IPS DF 4.7 (cell line): ENCODE results near the gene MPI.

Source experiments
- DNase-seq: peaks from one replicate; pipeline ENCODE4 v3.0.0-alpha.2; 2013; ENCODE audit warnings: low spot score; ENCODE audit errors: extremely low read depth

Gene MPI

GRCh38 chr15:74889883-74890664 lies at the start of gene MPI:
TSS of gene MPI (plus strand) at chr15:74890042. CDS start at chr15:74890074, 32 bp downstream.
- no peak for DNase-seq

GRCh38 chr15:74840851-74841775 lies 48.7 kb upstream of the MPI start:
- no peak for DNase-seq

- DNase-seq: no peak
Observed at GRCh38 chr15:74841891-74842373, 47.9 kb upstream of the MPI start.

- DNase-seq: peak; percentile 92
Observed at GRCh38 chr15:74842581-74843444, 47.0 kb upstream of the MPI start, which contains the start of gene ULK3. TSS of gene ULK3 (minus strand) at chr15:74843156. CDS start at chr15:74843105, 51 bp downstream.

- no peak for DNase-seq
Observed at GRCh38 chr15:74843445-74843828, 46.4 kb upstream of the MPI start.

- DNase-seq: no peak
Observed at GRCh38 chr15:74843891-74844299, 45.9 kb upstream of the MPI start.

GRCh38 chr15:74844319-74845207 lies 45.3 kb upstream of the MPI start:
- no peak for DNase-seq

- no peak for DNase-seq
Observed at GRCh38 chr15:74845208-74845568, 44.7 kb upstream of the MPI start.

- no peak for DNase-seq
Observed at GRCh38 chr15:74845581-74845980, 44.3 kb upstream of the MPI start.

- DNase-seq: no peak
Observed at GRCh38 chr15:74847432-74847831, 42.4 kb upstream of the MPI start.

- DNase-seq: no peak
Observed at GRCh38 chr15:74850393-74850792, 39.4 kb upstream of the MPI start.

- DNase-seq: no peak
Observed at GRCh38 chr15:74851960-74852359, 37.9 kb upstream of the MPI start.

- DNase-seq: no peak
Observed at GRCh38 chr15:74854453-74855022, 35.3 kb upstream of the MPI start.

- DNase-seq: no peak
Observed at GRCh38 chr15:74855857-74856256, 34.0 kb upstream of the MPI start.

GRCh38 chr15:74856537-74856936 lies 33.3 kb upstream of the MPI start:
- DNase-seq: no peak

- DNase-seq: no peak
Observed at GRCh38 chr15:74857082-74857655, 32.7 kb upstream of the MPI start.

- DNase-seq: no peak
Observed at GRCh38 chr15:74857671-74858368, 32.0 kb upstream of the MPI start.

- DNase-seq: no peak
Observed at GRCh38 chr15:74858369-74858740, 31.5 kb upstream of the MPI start.
